ENCODE results near the gene NR3C2. TPM values are rescaled to one million over a fixed set of nuclear protein-coding genes. Genes with fewer than 3 reads are reported as not detected.

Gene NR3C2
- total and polyA plus RNA-seq, 2 experiments from 2014 or later, result 1.2 to 3.0 TPM

GRCh38 chr4:148431401-148431800 lies 10.8 kb downstream of the NR3C2 start (continued):
- TF ChIP-seq CTCF (conservative IDR thresholded peaks at IDR 0.05; ENCODE audit: low read depth in 2 of 2) (no peak), EZH2phosphoT487 (IDR thresholded peaks at IDR 0.05; ENCODE audit: unreplicated experiment) (no peak)

- H3K9me2 ChIP-seq (ENCODE audit: insufficient read depth), result no peaks in the 10 kb centered on the region
- TF ChIP-seq ETS1 (IDR thresholded peaks at IDR 0.05) (no peak), ZNF114 (CRISPR knock-in tag; IDR thresholded peaks at IDR 0.05) (no peak)
- Mint-ChIP-seq H3K4me1 (no peaks in the 10 kb centered on the region), H3K9me3 (no peaks in the 10 kb centered on the region), H3K36me3 (ENCODE audit: low read depth) (no peaks in the 10 kb centered on the region), H3K27ac (no peak overlapping the region), H3K27me3 (ENCODE audit: insufficient read depth, low read depth, poor library complexity) (no peaks in the 10 kb centered on the region), H3K4me3 (no peak overlapping the region)
- H3K4me2 ChIP-seq, result no peak overlapping the region
- H3F3A ChIP-seq (replicated peaks; ENCODE audit: low read depth), result no peaks in the 10 kb centered on the region
- peaks cover 6% of the 10 kb centered on the region for H3K79me2 ChIP-seq (replicated peaks; ENCODE audit: insufficient read depth)
- no peak for DNase-seq (ENCODE audit: low spot score)
- no peak for ATAC-seq
- no peak overlapping the region for H3K27ac ChIP-seq (ENCODE audit: low read depth)
- H2AFZ ChIP-seq, result no peak overlapping the region
- H3K36me3 ChIP-seq (ENCODE audit: insufficient read depth), result no peaks in the 10 kb centered on the region
- H3K4me1 ChIP-seq (ENCODE audit: insufficient read depth), result no peaks in the 10 kb centered on the region; the same call in 1 of the 2 replicates
- H3K27me3 ChIP-seq (ENCODE audit: insufficient read depth), result no peaks in the 10 kb centered on the region
- no peaks in the 10 kb centered on the region for H4K20me1 ChIP-seq (replicated peaks; ENCODE audit: insufficient read depth)
- H3K4me3 ChIP-seq, result no peak overlapping the region
Observed at GRCh38 chr4:148430854-148431253, 11.4 kb downstream of the NR3C2 start.

GRCh38 chr4:148429206-148429605 lies 13.0 kb downstream of the NR3C2 start:
- Histone ChIP-seq H3K27ac (ENCODE audit: low read depth) (no peak overlapping the region), H3K4me1 (ENCODE audit: insufficient read depth) (no peaks in the 10 kb centered on the region; the same call in 1 of the 2 replicates), H3K4me2 (no peak overlapping the region), H3F3A (replicated peaks; ENCODE audit: low read depth) (no peaks in the 10 kb centered on the region), H3K79me2 (replicated peaks; ENCODE audit: insufficient read depth) (peaks cover 6% of the 10 kb centered on the region), H3K9me2 (ENCODE audit: insufficient read depth) (no peaks in the 10 kb centered on the region), H4K20me1 (replicated peaks; ENCODE audit: insufficient read depth) (no peaks in the 10 kb centered on the region), H2AFZ (no peak overlapping the region), H3K4me3 (no peak overlapping the region), H3K36me3 (ENCODE audit: insufficient read depth) (no peaks in the 10 kb centered on the region), H3K27me3 (ENCODE audit: insufficient read depth) (no peaks in the 10 kb centered on the region)
- no peaks in the 10 kb centered on the region for H3K4me1 Mint-ChIP-seq
- no peak for TF ChIP-seq ZNF331 (CRISPR knock-in tag; IDR thresholded peaks at IDR 0.05; ENCODE audit: low read depth)
- no peak for TF ChIP-seq EZH2phosphoT487 (IDR thresholded peaks at IDR 0.05; ENCODE audit: unreplicated experiment)
- no peak for TF ChIP-seq ETS1 (IDR thresholded peaks at IDR 0.05)
- no peak for TF ChIP-seq STAT1 (IDR thresholded peaks at IDR 0.05; ENCODE audit: unreplicated experiment)
- TF ChIP-seq NANOG (IDR thresholded peaks at IDR 0.05; ENCODE audit: borderline replicate concordance), result no peak
- no peak for TF ChIP-seq JUNB (IDR thresholded peaks at IDR 0.05; ENCODE audit: unreplicated experiment)
- no peak for TF ChIP-seq EZH2 (IDR thresholded peaks at IDR 0.05; ENCODE audit: low read depth, unreplicated experiment)
- H3K4me3 Mint-ChIP-seq, result no peak overlapping the region
- DNase-seq (ENCODE audit: low spot score), result no peak
- no peaks in the 10 kb centered on the region for H3K36me3 Mint-ChIP-seq (ENCODE audit: low read depth)
- H3K27me3 Mint-ChIP-seq (ENCODE audit: insufficient read depth, low read depth, poor library complexity), result peaks cover 3% of the 10 kb centered on the region
- no peak overlapping the region for H3K27ac Mint-ChIP-seq
- no peak for ATAC-seq
- H3K9me3 Mint-ChIP-seq, result no peaks in the 10 kb centered on the region
